ENCODE results near the gene CRNKL1.

The CRNKL1 gene

DNA sequence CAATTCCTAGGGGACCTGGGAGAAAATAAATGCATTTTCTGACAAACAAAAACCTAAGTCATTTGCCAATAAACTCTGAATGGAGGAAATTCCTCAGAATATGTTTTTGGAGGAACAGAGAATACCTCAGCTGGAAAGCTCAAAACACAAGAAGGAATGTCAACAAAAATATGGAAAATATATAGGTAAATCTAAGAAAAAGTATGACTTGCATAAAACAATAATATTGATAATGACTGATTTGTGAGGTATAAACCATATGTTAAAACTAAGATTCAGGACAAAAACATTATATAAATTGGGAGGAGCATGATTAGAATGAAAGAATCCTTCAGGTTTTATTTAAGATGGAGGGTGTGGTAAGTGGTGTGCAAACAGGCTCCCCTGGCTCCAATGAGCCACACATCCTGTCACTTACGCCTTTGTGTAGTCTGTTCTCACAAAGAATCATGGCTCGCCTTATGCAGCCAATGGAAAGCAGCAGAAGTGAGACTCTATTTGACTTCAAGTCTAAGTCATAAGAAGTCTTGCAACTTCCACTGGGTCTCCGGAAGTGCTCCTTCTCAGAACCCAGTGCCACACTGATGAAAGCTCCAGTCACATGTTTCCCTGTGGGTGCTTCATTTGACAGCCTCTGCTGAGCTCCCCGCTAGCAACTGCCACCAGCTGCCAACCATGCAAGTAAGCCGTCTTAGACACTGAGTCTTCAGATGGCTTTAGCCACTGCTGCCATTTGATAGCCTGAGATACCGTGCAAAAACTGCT is 8.2 kb upstream of the CRNKL1 start:
- FAIRE-seq, result no peak

DNA sequence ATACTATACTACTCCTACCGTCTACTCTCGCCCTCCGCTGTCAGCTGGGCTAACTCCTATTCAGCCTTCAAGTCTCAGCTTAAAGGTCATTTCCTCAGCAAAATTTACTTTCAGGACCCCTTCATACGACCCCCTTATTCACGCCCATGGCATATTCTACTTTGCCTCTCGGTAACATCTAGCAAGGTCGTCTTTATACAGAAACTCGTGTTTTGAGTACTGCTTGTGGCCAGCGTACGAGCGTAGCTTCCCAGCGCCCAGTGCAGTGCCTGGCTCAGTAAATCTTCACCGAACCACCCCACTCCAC is 546 bp downstream of the CRNKL1 start:
- FAIRE-seq, result no peak

DNA sequence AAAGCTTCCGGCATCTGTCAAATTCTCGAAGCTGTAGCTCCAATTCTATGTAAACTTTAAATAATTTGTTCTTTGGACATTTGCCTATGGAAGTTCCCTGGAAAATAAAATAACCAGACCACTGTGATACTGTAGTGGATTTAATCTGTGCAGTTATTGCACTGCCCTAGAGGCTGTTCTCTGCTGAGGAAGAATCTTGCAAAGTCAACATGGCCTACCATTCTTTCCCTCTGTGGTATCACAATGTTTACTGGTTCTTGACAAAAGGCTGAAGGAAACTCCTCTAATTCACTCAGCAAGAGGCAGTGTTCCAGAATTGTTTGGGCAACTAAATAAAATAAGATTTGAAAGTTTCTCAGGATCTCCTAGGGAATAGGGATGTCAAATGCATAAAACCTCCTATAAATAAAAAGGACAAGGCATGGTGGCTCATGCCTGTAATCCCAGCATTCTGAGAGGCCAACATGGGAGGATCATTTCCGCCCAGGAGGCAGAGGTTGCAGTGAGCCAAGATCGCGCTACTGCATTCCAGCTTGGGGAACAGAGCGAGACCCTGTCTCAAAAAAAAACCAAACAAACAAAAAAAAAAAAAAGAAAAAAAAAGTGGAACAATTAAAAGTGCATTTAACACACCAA is 12.4 kb downstream of the CRNKL1 start:
- FAIRE-seq, result no peak

DNA sequence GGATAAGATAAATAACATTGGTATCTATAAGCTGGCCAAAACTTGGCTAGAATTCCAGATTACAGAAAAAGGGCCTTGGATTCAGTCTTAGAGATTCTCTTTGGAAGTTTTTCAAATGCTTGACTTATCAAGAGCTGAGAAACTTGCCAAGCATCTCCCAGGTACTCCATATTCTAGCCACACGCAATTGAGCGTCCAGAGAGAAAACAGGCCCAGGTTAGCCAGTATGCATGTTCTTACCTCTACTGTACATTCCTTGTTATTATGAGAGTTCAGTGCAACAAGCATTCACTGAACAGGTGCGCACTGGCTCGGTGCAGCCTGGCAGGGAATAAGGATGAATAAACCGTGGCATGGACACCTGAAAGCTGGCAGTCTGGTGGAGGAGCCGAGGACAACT is 13.7 kb downstream of the CRNKL1 start:
- no peak for FAIRE-seq

DNA sequence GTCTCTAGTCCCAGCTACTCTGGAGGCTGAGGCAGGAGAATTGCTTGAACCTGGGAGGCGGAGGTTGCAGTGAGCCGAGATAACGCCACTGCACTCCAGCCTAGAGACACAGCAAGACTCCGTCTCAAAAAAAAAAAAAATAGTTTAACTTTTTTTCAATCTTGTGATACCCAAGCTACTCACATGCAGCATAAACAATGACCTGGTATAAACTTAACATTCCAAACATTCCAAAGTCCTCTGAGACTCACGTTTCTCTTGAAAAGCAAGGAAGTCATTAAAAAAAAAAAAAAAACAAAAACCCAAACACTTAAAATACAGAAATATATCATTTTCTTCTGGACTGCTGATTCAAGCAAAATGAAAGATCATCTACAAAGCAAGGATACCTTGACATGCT is 14.3 kb downstream of the CRNKL1 start:
- no peak for FAIRE-seq

DNA sequence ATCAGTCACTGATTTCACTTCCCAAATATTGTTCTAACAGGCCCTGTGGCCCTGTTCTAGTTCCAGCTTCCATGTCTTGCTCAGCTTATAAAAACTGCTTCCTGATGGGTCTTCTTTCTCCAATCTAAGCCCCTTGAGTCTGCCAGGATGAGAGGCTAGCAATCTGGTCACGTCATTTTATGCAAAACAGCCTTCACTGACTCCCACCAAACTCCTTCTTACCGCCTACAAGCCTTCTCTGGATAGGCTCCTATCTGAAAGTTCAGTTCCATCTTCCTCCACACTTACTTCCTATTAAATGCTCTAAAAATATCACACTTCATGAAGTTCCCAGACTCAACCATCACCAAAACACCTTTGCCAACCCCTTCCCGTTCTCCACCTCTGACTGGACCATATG is 15.5 kb downstream of the CRNKL1 start:
- no peak for FAIRE-seq

DNA sequence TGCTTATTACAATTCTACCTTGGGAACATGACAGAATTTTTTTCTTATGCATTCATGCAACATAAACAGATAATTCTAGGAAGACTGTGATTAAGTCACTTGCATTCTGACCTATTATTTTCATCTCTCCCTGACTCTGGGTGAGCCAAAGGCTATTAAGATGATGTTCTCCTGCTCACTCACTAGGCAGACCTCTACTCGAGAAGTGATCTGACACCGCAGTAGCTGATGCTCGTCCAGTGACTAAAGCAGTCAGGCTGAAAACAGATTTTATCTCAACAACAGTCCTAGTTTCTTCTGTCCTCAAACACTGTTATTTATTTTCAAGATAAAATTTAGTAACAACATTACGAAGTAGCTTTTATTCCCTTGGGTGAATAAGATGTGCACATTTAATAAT is 17.8 kb downstream of the CRNKL1 start:
- FAIRE-seq, result no peak

DNA sequence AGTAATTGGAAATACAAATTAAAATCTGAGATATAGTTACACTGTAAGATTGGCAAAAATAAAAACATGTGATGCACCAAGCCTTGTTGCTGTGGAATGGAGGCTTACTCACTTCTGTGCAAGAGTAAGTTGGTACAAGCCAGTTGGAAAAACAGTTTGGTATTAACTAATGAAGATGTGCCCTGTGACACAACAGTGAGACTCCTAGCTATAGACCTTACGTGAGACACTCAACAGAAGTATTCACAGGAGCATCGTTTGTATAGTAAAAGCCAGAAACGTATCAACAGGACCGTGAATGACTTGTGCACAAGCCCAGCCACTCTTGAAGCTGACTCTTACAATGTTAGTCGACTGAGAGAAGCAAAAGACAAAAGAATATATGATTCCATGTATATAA is 20.5 kb downstream of the CRNKL1 start:
- no peak for FAIRE-seq

DNA sequence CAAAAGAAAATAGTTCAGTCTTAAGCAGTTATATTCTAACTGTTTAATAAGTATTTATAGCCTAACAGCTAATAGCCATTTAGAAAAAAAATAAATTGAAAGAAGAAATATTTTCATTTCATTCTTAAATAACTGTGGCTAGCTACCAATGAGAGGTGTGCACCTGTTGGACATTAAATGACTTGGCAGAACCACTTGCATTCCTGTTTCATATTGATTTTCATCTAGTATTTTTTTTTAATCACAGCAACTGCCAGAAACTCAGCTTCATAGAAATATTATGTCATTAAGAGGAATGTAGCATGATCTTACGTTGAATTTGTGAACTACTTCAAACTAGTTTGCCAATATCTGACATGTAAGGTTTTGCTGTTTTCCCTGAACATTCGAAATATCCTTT is 25.0 kb downstream of the CRNKL1 start:
- no peak for FAIRE-seq

DNA sequence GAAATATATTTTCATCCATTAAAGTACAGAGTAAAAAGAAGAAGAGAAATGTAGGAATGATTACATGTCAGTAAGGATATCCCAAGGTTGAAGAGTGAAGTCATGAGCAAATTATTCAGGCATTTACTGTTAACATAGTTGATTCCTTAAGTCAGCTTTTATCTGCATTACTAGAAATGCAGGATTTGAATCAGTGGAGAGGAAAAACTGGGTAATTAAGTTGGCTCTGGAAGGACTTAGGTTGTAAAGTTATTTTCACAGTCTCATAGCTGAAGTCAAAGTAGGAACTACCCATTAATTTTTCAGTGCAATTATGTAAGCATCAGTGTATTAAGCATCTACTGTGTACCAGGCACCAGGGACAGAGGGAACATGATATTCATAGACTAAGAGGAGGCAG is 27.3 kb downstream of the CRNKL1 start:
- no peak for FAIRE-seq

DNA sequence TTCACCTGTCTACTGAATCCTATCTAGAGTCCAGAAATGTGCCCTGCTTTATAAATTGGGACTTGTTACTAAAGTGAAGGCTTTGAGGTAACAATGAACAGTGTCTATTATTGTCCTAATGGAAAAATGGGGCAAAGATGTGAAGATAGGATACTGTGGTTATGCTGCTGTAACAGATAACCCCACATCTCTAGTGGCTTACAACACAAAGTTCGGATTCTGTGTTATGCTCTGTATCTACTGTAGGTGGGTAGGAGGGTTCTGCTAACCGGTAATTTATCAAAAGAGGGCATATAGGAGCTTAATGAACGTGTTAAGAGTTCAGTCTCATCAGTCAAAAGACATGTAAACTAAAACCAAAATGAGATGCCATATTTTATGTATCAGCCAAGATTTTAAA is 28.9 kb downstream of the CRNKL1 start:
- FAIRE-seq, result no peak

DNA sequence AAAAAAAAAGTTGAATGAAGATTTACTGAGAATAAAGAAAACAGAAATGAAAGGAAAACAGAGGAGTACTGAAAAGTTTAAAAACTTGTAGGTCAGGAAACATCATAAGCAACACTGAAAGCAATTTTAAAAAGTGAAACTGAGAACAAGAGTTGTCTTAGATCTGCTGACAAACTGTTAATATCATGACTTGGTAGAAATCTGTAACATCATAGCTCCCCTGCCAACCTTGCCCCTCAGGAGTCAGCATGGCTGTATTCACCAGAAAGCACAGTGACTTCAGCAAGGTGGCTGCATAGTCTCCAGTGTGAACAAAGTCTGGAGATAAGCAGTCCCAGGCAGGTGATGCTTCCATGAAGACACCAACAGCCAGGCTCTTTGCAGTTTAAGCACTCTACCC is 29.8 kb downstream of the CRNKL1 start:
- FAIRE-seq, result no peak

DNA sequence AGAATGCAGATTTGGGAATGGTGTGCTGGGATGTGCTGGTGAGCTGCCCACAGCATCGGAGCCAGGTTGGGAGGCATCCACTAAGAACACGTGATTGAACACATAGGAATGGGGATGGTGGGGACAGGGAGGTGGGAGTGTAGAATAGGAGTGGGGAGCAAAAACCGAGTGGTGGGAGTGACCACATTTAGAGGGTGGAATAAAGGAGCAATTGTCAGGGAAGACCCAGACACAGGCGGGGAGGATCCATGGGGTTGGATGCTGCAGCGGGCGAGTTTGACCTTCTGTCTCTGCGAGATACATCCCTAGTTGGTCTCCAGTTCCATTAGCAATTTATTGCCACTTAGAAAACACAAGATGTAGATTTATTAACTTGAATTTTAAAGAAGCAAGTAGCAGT is 30.4 kb downstream of the CRNKL1 start:
- no peak for FAIRE-seq

DNA sequence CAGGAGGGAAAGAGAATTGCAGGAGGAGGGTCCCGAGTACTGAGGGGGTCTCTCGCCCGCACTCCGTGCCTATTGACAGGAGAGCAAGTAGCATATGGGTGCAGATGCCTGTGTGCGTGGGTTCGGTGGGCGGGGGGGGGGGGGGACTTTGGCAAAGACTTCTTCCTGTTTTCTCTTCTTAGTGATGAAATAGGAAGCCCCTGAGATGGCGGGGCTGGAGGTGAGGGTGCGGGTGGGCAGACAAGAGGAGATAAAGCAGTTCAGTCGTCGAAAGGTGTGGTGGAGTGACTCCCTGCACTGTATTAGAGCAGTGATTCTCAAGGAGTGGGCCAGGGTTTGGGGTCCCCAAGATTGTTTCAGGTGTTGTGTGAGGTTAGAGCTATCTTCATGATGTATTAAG is 31.4 kb downstream of the CRNKL1 start:
- no peak for FAIRE-seq

DNA sequence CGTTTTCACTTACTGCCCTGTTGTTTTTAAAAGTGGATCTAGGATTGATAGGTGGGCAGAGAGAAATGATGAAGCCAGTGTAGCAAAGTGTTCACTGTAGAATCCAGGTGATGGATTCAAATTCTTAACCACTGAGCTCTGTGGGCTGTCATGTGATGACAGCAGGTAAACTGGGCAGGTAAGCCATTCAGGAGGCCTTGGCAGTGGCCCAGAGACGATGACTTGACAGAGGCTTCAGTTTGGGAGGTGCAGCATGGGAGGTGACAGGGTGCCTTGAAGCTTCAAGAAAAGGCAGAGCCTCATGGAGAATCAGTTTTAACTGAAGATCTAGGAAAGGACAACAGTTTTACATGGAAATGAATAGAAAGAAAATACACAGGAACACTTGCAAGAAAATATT is 33.1 kb downstream of the CRNKL1 start:
- FAIRE-seq, result no peak

DNA sequence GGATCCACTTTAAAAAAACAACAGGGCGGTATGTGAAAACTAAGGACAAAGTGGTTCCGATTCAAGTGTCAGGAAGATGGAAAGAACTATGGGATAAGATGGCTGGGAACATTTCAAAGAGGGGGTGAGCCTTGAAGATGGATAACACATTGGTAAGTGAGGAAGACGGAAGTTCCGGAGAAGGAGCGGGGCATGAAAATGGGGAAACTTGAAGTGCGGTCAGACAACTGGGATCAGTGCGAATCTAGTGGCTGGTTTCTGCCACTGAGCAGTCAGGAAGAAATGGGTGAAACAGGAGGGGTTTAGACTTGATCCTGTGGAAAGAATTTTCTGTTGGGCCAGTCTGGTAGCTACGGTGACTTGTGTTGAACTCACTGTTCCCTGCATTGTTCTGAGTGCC is 33.9 kb downstream of the CRNKL1 start:
- FAIRE-seq, result no peak

DNA sequence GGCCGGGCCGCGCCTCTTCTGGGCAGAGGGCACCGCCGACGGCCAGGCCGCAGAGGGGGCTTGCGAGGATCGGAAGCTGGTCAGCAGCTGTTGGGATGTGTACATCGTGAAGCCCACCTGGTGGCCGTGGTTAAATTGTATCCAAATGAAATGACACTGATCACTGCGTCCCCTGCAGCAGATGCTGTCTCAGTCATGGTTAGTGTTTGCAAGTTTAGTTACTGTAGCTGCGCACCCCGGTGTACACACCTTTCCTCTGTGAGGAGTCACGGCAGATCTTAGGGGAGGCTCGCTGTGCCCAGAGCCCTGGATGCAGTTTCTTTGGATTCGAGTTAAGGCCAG is 34.5 kb downstream of the CRNKL1 start:
- FAIRE-seq, result no peak

DNA sequence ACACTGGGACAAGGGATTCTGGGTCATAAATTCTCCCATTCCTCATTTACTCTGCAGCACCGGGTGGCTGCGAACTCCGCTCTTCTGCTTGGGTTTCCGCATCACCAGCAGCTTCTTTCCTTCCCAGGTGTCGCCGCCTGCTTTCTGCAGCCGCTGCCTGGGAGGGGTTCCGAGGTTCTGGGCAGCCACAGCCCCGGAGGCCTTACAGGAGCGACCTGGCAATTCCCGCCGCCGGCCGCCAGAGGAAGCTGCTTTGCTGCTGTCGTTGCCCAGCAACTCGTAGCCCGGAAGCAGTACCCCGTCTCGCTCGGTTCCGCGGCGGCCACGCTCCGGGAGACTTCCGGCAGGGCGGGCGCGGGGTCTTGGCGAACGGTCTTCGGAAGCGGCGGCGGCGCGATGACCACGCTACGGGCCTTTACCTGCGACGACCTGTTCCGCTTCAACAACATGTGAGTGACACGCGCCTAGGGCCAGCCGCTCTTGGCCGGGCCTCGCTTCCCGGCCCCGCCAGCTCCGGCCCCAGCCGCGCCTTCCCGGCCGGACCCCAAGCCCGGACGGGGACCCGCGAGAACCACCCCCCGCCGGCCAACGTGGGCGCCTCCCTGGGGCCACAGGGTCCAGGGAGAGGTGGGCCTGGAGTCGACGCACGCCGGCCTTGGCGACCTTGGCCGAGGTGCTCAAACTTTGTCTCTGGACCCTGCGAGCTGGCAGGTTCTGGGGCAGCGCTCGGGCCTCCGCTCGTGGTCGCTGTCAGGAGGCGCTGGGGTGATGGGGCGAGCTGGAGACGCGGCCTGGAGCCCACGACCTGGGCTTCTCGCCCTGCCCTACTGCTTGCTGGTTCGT is 35.0 kb downstream of the CRNKL1 start, which contains the start of gene NAA20:
TSS of gene NAA20 (plus strand) at position 362 of the 843 bp plus-strand sequence. CDS start at position 397, 35 bp downstream.
- FAIRE-seq, result peak; percentile 74

DNA sequence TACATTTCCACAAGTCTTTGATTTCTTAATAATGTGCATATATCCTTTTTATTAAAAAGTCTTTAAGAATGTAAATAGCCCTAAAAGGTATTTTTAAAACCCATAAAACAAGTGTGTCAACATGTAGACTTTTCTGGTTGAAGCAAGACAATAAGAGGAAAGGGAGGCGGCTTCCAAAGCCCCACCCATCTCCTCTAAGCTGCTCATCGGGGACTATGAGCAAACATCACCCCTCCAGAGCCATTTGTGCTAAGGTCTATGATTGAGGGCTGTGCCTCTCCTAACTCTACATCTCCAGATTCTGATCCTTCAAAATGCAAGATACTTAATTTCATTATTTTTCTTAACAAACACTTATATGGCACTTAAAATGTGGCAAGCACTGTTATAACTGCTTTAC is 37.6 kb downstream of the CRNKL1 start:
- no peak for FAIRE-seq

DNA sequence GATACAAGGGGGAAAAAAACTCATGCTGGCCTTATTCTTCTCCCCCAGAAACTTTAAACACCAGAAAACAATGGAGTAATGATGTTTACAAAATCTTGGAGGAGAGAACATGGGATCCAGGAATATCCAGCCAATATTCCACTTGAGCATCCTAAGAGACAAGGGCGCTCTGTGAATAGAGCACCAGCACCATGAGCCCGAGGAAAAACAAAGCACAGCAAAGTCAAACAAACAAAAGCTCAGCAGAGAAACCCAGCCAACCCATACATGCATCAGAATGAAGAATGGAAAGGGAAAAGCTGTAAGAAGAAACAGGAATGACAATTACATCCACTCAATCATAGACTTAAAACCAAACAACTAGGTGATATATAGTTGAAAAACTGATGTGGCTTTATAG is 39.7 kb downstream of the CRNKL1 start:
- no peak for FAIRE-seq

DNA sequence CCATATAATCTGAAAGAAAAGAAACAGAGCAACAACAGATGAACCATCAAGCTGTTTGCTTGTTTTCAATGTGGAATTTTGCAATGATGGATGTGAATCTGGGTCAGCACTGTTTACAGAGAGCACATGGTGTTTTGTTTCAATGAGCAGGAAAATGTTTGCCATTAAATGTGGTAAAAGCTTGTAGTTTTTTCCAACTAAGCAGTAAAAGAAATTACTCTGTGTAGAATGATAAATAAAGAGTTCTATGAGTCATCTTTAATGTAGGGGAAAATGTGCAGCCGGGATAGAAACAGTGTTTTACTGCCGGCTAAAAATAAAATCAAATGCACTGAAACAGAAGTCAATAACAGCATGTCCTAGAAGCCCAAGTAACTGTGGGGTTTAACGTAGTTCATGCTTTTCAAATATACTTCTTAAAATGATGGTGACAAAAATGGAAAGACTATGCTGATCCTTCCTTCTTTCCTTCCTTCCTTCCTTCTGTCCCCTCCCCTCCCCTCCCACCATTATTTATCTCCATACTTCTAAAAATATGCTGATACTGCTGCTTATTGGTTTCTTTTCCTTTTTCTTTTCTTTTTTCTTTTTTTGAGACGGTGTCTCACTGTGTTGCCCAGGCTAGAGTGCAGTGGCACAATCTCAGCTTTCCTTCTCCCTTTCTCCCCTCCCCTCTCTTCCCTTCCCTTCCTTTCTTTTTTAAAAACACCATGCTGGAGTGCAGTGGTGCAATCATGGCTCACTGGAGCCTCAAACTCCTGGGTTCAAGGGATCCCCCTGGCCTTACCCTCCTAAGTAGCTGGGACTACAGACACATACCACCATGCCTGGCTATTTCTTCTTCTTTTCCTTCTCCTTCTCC is 41.4 kb downstream of the CRNKL1 start:
- peak; percentile 8 for FAIRE-seq

DNA sequence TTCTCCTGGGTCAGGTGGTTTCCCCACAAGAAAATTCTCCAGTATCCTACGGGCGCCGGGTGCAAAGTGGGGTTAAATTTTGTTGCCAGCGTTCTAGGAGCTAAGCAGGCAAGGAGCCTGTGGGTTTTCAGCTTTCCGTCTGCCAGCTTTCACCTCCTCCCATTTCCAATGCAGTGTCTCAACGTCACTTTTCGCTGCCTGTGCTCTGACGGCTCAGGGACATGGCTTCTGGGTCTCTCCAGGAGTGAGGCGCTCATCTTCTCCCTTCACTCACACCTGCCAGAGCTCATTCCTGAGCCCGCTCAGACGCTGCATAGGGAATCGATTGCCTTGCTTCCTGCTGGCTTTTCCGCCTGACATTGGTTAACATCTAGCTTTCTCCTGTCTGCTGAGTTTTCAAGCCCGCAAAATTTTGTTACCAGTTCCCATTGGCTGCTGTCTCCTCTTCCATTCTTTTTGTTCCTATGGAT is 42.4 kb downstream of the CRNKL1 start:
- FAIRE-seq, result no peak

DNA sequence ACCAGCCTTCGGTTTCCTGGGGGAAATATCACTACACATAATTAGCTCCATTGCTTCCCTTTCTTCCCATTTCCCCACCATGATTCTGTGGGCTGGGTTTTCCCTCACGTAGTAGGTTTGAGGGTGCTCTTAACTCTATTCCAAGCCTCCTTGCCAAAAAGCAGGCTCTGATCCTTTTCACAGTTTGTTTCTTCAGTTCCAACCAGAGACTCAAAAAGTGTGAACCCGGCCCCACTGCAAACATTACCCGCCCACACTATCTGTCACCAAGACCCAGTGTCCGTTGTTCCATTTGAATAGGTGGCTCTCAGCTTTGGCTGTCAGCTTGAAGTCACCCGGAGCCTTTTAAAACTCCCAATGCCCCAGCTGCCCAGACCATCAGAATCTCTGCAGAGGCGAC is 46.9 kb downstream of the CRNKL1 start:
- FAIRE-seq, result no peak
